Stimulated activated CD8-positive, alpha-beta memory T cell treated with anti-CD3 and anti-CD28 coated beads, Interleukin-2, amount 100 ng/mL, for 48 hours (primary cell): ENCODE results near the gene PLPPR1.

Experiments
- DNase-seq, 2 donors: peaks; one replicate each; pipeline ENCODE4 v3.0.0-alpha.2; 2020; ENCODE audit warnings: low read depth in 2 of 2

Gene PLPPR1

DNA sequence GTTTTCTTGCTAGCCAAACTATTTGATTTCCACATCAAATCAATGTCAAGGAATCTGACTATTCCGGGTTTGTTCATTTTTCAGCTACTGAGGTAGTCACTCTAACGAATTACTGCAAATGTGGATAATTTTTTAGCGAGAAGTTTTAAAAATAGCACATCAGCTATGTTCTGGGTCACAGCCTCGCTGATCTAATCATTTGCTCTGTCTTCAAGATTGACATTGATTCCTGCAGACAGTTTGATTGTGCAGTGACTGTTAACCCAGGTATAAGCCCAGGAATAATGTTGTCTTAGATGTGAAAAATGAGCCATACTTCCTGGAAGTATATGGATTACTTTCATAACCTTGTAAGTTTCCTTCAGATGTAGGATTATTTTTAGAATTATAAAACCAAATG, 181.1 kb downstream of the PLPPR1 start:
- no peak for DNase-seq

DNA sequence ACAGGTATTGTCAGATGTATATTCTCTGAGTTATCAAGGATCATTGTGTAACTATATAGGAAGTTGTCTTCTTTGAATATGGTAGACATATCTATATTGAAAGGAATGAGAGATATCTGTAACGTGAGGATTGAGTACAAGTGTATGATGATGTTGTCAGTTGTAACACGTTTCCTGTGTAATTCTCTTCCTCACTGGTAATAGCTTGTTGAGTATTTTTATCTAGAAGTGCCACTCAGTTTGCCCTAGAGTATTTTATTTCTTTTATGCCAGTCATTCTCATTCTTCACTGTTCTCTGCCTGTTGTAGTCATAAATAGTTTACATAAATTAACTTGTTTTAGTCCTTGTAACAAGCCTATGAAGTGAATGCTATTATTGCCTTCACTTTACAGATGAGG, 184.1 kb downstream of the PLPPR1 start:
- DNase-seq, result no peak

DNA sequence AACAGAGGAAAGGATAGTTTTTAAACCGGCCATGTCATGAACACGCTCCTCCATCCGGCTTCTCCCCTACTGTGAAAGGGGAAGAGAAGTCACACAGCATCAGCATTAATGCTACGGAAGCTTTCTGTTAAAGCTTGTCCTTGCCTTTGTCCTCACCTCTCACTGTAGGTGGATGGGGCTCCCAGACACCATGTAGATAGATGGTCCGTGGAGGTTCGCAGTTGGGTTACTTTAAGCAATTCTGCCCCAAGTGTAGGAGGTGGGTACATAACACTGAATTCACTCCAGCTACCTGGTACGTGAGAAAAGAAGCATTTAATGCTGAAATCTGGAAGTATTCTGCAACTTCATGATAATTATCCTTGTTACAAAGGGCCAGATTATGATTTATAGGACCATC, 190.5 kb downstream of the PLPPR1 start:
- DNase-seq, result no peak

DNA sequence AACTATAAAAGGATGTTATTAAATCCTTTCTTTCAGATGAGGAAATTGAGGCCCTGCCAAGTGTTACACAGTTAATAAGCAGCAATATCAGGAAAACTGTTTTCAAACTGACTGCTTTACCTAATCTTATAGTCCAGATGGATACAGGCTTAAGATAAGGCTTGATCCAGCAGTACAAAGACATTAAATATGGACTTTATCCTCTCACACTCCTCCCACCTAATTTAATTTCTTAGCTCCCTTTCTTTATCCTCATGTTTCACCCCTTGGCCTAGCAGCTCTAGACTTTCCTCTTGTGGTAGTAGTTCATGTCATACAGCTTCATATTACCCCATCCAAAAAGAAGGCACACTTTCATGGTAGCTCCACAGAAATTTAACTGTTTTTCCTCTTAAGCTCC, 191.8 kb downstream of the PLPPR1 start:
- DNase-seq, result no peak

DNA sequence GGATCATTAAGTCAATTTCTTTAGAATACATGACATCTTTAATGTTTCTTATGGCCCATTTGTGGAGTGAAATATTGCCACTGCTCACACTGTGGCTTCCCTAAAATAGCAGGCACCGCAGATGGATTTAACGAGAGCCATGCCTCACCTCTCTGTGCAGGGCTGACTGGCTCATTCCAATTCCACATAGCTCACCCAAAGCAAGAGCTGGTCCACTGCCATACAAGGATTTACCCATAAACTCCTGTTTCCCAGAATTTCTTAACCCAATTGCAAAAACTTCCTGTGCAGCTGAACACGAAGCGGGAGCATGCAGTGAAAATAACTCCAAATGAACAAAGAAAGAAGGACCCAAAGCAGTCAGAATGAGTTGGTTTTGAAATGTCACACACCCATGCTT, 196.7 kb downstream of the PLPPR1 start:
- DNase-seq, result no peak

DNA sequence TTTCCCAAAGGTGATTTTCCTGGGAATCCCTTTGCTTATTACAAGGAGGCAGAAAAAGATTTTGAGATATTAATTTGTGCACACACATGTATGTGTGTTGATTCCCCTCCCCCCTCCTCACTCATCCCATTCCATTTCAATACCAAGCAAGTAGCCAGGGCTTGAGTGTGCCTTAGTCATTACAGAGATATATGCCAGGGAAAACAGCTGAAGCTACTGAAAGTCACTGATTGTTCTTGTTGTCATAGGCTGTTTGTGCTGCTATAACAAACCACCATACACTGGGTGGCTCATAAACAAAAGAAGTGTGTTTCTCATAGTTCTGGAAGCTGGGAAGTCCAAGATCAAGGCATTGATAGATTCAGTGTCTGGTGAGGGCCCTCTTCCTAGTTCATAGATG, 197.6 kb downstream of the PLPPR1 start:
- no peak for DNase-seq

DNA sequence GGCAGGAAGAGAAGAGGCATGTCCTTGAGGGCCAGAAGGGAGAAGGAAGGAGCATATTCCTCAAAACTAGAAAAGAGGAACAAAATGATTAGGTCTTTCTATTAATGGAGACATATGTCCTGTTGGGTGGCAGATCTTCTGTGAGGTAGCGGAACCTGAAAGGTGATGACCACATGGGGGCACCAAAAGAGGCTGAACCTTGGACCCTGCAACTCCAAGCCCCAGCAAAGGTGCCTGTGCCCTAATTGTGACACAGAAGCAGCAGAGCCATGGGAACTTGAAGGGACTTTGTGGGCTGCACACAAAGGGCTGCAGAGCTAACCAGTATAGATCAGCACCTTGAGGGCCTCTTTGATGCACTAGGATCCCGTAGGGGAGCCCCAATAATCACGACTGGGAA, 198.3 kb downstream of the PLPPR1 start:
- DNase-seq, result no peak

DNA sequence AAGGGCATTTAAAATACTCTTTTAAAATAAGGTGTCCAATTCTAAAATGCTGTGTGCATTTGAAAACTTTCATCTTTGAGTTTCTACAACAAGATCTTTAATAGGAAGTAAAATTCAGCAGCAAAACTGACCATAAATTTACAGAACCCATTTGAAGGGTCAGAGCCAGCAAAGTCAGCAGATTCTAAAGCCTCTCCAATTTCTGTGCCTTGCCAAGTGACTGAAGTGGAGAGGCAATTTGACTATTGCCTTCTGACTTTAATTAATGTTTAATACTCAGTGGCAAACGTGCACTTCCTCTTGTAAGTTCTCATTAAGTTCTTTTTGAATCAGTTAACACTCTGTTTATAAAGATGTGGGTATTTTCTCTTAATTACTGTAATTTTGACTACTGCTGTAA, 201.1 kb downstream of the PLPPR1 start:
- no peak for DNase-seq

DNA sequence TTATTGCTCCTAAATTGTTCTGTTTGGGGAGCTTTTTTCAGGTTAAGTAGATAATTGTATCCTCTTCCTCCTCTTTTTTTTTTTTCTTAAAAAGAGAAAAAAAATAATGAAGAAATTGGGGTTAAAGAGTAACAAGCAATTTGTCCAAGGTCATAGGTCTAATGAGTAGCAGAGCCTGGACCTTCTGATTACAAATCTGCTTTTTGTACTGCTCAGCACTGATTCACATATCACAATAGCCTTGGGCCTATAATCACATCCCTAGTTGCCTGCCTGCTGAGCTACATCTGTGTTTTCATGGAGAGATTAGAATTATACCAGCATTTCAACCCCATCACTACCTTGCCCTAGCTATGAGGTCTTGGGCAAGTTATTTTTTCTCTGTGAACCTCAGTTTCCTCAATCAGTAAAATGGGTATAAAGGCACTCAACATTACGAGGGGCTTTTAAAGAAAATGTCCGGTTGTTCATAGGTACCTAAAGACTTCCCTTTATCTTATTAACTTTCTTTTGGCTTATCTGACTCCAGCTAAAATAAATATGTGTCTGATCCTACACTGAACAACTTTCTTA, 204.0 kb downstream of the PLPPR1 start:
- no peak for DNase-seq

DNA sequence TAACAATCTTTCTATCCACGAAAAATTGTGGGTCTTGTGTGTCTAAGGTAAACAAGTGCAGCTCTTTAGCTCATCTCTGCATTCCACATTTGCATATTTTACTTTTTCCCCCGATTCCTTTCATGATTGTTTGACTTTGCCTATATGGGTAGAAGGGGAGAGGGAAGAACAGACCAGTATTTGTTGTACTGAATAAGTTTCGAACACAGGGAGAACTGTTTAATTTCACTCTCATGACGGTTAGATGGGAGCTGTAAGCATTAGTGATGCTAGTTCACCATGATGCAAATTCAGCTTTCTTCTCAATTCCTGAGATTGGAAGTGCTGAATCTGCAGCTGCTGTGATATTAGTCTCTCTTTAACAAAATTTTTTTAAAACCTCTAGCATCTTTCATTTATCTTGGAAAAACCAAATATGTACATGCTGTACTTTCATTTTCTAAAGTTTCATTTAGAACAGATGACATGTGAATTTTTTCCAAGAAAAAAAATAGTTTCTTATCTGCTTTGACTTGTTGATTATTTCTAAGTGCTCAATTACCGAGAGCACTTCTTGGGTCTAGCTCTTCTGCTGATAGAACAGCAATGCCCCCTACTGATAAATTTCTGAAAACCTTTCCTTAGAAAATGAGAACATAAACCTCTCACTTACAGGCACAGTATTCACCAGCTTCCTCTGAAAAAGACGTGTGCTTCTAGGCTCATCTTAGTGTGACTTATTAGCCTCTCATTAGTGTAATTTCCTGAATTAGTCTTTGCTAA, 206.8 kb downstream of the PLPPR1 start:
- DNase-seq, result no peak

DNA sequence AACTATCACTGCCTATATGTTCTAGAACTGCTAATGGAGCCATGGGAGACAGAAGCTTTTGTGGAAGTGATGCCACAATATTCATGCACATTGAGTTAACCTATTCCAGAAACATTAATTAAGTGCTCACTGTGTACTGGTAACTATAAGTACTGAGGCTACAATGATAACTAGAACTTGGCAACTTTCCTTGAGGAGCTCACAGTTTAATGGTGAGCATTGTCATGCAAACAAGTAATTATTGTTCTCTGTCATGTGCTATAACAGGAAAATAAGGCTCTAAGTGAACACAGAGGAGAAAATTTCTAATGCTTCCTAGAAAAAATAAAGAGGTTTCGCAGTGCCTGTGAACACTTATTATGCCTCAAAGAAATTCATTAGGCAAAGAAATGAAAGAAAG, 214.1 kb downstream of the PLPPR1 start:
- DNase-seq, result no peak

DNA sequence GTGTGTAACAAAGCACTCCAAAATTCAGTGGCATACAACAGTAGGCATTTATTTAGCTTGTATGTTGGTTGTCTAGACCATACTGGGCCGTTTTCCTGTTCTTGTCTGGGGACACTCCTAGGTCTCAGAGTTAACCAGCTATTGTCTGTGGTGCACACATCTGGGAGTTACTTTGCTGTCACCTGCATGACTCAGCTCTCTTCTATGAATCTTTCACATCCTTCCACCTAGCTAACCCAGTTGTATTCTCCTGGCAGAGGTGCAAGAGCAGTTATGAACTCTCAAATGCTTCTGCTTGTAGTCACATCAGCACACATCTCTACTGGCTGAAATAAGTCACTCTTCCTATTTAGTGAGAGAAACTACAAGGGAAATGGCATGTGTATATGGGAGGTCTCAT, 218.2 kb downstream of the PLPPR1 start:
- no peak for DNase-seq

DNA sequence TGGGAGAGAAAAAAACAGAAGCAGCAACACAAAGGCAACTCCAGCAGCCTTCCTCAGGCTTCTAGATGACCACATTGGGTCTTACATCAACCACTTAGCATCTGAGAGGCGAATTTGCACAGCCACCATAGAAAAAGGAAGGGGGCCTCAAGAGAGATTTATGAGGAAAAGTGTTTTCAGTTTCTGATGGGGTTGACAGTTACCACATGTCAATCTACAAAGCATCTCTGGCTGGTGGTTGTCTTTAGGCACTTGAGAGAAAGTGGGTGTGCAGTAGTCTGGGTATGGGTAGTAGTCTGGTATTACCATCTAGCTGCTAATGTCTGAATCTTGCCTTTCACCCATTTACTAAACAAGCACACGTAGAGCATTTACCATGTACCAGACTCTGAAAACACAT, 218.8 kb downstream of the PLPPR1 start:
- no peak for DNase-seq

DNA sequence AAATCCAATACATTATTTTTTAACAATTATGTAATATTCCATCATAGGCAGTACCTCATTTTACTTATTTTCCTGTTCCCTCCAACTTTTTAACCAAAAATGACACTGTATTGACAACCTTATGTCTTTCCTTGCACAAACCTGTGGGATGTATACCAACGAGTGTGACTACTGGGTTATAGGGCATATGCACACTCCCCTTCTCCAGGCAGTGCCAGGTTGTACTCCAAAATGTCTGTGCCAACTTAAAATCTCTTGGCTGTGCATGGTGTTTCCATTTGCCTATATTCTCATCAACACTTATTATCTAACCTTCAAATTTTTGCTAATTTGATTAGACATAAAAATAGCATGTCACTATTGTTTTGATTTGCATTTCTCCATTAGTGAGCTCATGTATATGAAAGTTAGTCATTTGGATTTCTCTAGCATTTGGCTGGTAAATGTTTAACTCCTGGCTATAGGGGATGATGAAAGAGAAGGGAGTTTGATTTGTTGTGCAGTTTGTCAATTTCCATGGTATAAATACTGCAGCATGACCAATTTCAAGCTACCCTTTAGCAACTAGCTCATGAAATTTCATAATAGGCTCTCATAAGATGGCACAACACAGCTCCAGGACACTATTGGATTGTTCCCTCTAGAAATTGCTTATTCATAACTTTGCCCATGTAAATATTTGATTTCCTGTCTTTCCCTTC, 226.4 kb downstream of the PLPPR1 start:
- no peak for DNase-seq

DNA sequence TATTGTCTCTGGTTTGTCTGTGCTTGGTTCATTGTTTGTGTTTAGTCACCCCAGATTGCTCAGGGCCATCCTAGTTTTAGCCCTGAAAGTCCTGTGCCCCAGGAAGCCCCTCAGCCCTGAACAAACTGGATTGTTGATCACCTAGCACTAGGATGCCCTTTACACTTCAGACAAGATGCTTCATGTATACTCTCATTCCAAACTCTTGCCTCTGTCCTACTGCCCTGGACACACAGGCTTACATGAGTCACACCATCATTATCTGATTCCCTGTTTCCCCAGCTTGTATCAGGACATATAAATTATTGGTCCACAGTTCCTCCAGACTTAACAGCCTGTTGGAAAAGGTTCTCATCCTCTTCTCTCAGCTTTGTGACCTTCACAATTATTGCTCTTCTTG, 236.2 kb downstream of the PLPPR1 start:
- no peak for DNase-seq

DNA sequence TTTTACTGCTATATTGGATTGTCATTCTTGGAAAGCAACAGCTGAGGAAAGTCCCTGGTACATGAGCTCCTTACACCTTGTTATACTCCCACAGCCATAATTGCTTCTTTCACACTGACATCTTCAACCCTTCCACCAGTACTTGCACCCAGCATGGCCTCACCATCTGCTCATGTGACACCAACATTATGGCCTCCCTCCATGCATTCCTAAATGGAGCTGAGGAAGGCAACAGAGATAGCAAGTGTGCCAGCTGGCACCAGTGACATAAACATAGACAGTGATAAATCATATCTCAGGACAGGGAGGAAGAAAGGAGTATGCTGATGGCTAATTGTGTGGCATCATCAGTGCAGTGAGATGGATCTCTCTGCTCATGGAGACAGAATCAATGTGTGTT, 236.7 kb downstream of the PLPPR1 start:
- no peak for DNase-seq

DNA sequence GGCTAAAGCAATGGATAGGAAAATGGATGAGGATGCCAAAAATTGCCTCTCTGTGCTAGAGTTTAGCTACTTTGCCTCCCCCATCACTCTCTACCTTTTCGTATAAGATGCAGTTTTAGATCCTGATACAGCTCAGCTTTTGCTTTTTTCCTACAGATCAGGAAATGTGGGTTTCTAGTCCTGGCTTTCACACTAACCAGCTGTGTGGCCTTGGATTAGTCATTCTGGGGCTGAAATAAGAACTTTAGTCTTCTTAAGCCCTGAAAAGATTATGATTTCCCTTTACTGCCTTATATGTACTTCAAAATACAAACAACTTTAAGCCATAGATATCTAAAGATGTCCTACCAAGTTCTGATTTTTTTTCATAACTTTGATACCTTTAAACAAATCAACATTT, 239.9 kb downstream of the PLPPR1 start:
- no peak for DNase-seq

DNA sequence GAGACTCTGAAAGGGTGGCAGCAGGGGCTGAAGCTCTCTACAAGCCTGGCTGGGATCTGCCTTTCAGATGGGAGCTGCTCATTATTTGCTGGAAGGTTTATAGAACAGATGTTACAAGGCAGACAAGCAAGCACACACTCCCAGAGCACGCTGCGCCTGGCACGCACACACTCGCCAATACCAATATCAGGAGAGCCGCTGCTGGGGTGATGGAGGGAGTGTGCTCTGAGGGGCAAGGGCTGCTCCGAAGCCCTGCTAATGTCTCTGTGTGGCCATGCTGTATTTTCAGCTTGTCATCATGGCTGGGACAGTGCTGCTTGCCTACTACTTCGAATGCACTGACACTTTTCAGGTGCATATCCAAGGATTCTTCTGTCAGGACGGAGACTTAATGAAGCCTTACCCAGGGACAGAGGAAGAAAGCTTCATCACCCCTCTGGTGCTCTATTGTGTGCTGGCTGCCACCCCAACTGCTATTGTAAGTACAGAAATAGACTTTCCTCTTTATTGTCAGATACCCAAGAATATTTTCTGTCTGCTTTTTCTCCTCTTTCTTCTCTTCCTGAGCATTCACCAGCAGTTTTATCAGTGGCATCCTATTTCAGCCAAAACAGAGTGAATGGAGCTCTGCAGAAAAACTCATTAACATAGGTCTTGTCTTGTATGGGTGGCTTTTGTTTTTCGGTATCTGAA, 241.2 kb downstream of the PLPPR1 start:
- no peak for DNase-seq

DNA sequence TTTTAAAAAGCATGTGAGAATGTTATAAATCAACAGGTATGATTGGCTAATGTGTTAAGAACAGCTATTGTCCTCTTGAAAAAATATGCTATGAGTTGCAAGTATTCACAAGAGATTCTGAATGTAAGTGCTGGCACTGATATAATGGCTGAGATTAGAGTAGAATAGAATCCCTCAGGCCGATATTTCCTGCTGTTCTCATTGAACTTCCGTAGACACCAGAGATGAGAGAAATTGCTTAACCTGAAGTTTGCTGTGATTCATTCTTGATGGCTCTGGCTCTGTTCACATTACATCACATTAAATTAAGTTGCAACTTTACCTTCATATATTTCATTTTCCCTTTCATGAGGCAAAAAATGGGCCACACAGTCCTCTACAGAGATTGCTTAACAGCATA, 241.8 kb downstream of the PLPPR1 start:
- no peak for DNase-seq

DNA sequence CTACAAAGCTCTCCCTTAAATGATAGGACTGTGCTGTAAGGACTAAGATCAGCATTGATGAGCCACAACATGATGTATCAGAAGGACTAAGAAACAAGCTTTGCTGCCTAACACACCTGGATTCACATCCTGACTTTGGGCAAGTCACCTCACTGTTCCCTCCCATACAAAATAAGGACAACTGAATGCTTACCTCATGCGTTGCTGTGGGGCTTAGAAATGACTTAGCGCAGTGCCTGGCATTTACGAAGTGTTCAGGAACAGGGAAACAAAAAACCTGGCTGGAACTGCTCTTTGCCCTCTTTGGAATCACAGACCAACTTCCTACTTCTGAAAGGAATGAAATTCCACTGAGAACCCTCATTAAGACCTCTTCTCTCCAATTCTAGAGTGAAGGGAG, 242.6 kb downstream of the PLPPR1 start:
- DNase-seq, result no peak

DNA sequence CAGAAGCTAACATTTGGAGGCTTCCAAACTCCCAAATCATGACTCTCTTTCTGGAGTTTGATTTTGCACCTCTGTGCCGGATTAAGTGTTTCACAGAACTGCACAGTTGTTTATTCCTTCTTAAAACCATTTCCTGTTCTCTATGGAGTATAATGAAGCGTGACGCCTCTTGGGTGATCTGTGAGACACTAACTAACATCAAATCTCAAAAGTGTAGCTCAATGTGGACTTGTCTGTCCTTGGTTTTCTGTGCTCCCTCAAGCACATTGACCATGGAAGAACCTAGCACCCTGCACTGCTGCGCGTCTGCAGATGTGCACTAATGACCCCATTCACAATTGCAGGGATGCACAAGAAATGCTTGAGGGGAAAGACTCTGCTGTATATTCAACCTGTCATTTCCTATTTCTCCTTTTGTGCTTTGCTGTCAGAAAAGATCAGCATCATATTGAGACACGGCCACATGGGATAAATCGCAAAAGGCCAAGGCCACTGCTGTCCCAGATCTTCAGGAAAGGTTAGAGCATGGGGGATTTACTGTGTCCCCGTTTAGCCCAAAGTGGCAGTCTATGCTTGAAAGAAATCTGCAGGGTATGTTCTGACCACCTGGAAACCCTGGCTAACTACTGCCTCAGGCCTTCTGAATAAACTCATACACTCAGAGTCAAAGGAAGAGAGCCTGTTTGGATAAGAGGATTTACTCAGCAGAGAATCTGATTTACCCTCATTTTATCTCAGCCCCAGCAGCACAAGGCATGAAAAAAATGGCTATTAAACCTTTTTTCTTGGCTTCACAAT, 246.6 kb downstream of the PLPPR1 start:
- no peak for DNase-seq

DNA sequence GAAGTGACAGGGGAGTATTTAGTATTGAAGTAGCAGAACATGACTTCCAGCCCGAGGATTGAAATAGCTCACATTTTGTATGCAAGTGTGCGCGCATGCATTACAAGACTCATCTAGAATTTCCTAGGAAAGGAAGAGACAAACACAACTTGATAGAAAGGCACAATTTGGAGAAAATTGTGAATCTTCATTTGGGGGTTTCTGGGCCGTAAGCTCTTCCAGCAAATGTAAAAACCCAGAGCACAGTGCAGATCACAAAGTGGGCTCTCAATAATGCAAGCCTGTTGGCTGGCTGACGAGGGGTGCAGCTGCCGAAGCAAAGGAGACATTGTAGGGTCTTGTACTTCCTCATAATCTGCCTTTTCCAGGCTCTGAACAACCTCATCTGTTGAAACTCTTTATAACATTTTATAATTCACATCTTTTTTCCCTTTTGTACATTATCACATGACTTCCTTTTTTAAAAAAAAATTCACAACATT, 247.3 kb downstream of the PLPPR1 start:
- no peak for DNase-seq
